HepG2 (cell line): ENCODE measurements around the gene SELENOH. TPM values are rescaled to one million over a fixed set of nuclear protein-coding genes. Genes with fewer than 3 reads are reported as not detected.

Experiments used
- FOXA3 ChIP-seq: IDR thresholded peaks from 2 replicates; pipeline ENCODE4 v1.6.1; 2016; ENCODE audit warnings: missing genetic modification reagents, missing compliant biosample characterization
- HNF4G ChIP-seq, 2 experiments: sonication (generic) in 1 of 2; formaldehyde crosslinking in 1 of 2; IDR thresholded peaks; 2 replicates each; pipeline versions ENCODE4 v1.4.0 to v1.6.1; 2011 to 2020; ENCODE audit warnings: borderline replicate concordance in 2 of 2, low read depth in 2 of 2, mild to moderate bottlenecking in 2 of 2, low read length in 1 of 2, missing genetic modification reagents in 1 of 2, moderate library complexity in 1 of 2
- HOXA3 ChIP-seq: sonication (generic); formaldehyde crosslinking; IDR thresholded peaks from 2 replicates; pipeline ENCODE4 v1.5.0; 2020; ENCODE audit warnings: missing genetic modification reagents
- NKX3-1 ChIP-seq: sonication (generic); formaldehyde crosslinking; IDR thresholded peaks from 2 replicates; pipeline ENCODE4 v1.5.0; 2020; ENCODE audit warnings: missing genetic modification reagents
- PATZ1 ChIP-seq: sonication (generic); formaldehyde crosslinking; IDR thresholded peaks from 2 replicates; pipeline ENCODE4 v1.4.0; 2020; ENCODE audit warnings: missing genetic modification reagents
- PCBP1 ChIP-seq: fragments of 200-400 bp; formaldehyde crosslinking; IDR thresholded peaks from 2 replicates; pipeline ENCODE4 v1.6.1; 2017; ENCODE audit warnings: mild to moderate bottlenecking, low read depth, low read length, borderline replicate concordance
- SP2 ChIP-seq: sonication (generic); formaldehyde crosslinking; IDR thresholded peaks from 2 replicates; pipeline ENCODE4 v1.5.1; 2020; ENCODE audit warnings: mild to moderate bottlenecking, missing genetic modification reagents
- TP53 ChIP-seq: sonication (generic); formaldehyde crosslinking; conservative IDR thresholded peaks from 2 replicates; pipeline ENCODE4 v1.4.0; 2020; ENCODE audit warnings: missing genetic modification reagents
- ZNF274 ChIP-seq: sonication (generic); formaldehyde crosslinking; IDR thresholded peaks from 2 replicates; pipeline ENCODE4 v1.5.1; 2020; ENCODE audit warnings: mild to moderate bottlenecking, missing genetic modification reagents
- ZNF75D ChIP-seq: sonication (generic); formaldehyde crosslinking; IDR thresholded peaks from 2 replicates; pipeline ENCODE4 v1.8.1; 2023; ENCODE audit warnings: missing genetic modification reagents, mild to moderate bottlenecking, borderline replicate concordance
- polyA plus RNA-seq, 8 experiments: library from polyadenylated mRNA; depleted of rRNA in 3 of 8; stranded (reverse) in 7 of 8; unstranded in 1 of 8; fragments of >200 nt; fragmentation: Illumina TruSeq in 4 of 8; extraction: Trizol in 4 of 8; gene quantifications; 2 replicates each; pipeline versions ENCODE4 v1.2.1 to v1.2.3, GENCODE V29; 2011 to 2016; ENCODE audit warnings: low read depth in 4 of 8, missing spikeins in 1 of 8, mixed read lengths in 1 of 8; ENCODE audit not compliant: insufficient read depth in 1 of 8
- total RNA-seq, 5 experiments: library from RNA; depleted of rRNA; stranded (reverse); fragments of >200 nt; fragmentation: Illumina TruSeq; extraction: Trizol; gene quantifications; 2 replicates each; pipeline ENCODE4 v1.2.3, GENCODE V29; 2016; ENCODE audit warnings: low read depth in 1 of 5
- TF ChIP-seq, protein P1 (sequence below): sonication (generic); formaldehyde crosslinking; IDR thresholded peaks from 2 replicates; pipeline ENCODE4 v1.5.0; 2020; ENCODE audit warnings: missing genetic modification reagents, mild to moderate bottlenecking, borderline replicate concordance
- TF ChIP-seq, protein P2 (sequence below): sonication (generic); formaldehyde crosslinking; IDR thresholded peaks from 2 replicates; pipeline ENCODE4 v1.4.0; 2020; ENCODE audit warnings: low read depth, missing genetic modification reagents
- TF ChIP-seq, protein P3 (sequence below): sonication (generic); formaldehyde crosslinking; IDR thresholded peaks from 2 replicates; pipeline ENCODE4 v1.4.0; 2020; ENCODE audit warnings: missing genetic modification reagents, mild to moderate bottlenecking, borderline replicate concordance
- TF ChIP-seq, protein P4 (sequence below): IDR thresholded peaks from 2 replicates; pipeline ENCODE4 v1.4.0; 2020; ENCODE audit warnings: mild to moderate bottlenecking, missing genetic modification reagents

The SELENOH gene
- total and polyA plus RNA-seq, 2 of the 13 experiments (the other 11 are each of a cell fraction or from before 2014, with no cell fraction given), result 27.2 to 77.4 TPM

DNA sequence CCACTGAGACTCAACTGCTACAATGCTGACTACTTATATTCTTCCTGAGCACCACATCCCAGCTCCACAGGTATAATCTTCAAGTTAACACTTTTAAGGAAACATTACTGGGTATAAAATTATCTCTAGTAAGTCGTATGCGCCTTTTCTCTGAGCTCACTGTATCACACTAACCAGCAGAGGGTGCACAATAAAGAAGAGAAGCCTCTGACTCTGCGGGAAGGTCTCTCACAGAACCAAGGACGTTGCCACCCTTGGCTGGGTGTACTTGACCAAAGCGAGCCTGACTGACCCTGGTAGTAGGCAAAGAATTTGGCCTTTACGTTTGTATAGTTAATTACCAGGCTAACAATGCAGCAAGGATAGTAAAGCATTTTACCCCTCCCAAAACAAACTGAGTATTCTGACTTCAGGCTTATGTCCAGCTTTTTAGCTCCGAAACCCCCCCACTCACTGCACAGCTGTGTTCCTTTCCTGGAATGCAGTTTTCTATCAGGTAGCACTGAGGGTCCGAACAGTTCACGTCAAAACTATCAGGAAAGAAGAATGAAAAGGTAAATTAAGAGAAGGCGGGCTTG lies 10.5 kb downstream of the SELENOH start, which contains the start of gene BTBD18 (continued):
- TF ChIP-seq PATZ1 (CRISPR knock-in tag) (no peak), TP53 (CRISPR knock-in tag) (no peak), HOXA3 (CRISPR knock-in tag) (no peak), SP2 (CRISPR knock-in tag) (no peak), ZNF75D (CRISPR knock-in tag) (no peak), FOXA3 (no peak), PCBP1 (no peak), NKX3-1 (CRISPR knock-in tag) (no peak), ZNF274 (CRISPR knock-in tag) (no peak), HNF4G (IDR thresholded peaks at IDR 0.05; ENCODE audit: borderline replicate concordance, low read depth, low read length) (no peak), HNF4G (CRISPR knock-in tag; IDR thresholded peaks at IDR 0.05; ENCODE audit: borderline replicate concordance, low read depth) (no peak)
- TF ChIP-seq, protein P1, sequence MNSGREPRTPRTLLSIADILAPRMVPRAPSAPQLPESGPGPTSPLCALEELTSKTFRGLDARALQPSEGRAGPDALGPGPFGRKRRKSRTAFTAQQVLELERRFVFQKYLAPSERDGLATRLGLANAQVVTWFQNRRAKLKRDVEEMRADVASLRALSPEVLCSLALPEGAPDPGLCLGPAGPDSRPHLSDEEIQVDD (CRISPR knock-in tag), result no peak
- TF ChIP-seq, protein P2, sequence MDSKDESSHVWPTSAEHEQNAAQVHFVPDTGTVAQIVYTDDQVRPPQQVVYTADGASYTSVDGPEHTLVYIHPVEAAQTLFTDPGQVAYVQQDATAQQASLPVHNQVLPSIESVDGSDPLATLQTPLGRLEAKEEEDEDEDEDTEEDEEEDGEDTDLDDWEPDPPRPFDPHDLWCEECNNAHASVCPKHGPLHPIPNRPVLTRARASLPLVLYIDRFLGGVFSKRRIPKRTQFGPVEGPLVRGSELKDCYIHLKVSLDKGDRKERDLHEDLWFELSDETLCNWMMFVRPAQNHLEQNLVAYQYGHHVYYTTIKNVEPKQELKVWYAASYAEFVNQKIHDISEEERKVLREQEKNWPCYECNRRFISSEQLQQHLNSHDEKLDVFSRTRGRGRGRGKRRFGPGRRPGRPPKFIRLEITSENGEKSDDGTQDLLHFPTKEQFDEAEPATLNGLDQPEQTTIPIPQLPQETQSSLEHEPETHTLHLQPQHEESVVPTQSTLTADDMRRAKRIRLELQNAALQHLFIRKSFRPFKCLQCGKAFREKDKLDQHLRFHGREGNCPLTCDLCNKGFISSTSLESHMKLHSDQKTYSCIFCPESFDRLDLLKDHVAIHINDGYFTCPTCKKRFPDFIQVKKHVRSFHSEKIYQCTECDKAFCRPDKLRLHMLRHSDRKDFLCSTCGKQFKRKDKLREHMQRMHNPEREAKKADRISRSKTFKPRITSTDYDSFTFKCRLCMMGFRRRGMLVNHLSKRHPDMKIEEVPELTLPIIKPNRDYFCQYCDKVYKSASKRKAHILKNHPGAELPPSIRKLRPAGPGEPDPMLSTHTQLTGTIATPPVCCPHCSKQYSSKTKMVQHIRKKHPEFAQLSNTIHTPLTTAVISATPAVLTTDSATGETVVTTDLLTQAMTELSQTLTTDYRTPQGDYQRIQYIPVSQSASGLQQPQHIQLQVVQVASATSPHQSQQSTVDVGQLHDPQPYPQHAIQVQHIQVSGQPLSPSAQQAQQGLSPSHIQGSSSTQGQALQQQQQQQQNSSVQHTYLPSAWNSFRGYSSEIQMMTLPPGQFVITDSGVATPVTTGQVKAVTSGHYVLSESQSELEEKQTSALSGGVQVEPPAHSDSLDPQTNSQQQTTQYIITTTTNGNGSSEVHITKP (CRISPR knock-in tag), result 0 out of 2 replicates have a peak, but pooled peaks have one; percentile 16
- TF ChIP-seq, protein P3, sequence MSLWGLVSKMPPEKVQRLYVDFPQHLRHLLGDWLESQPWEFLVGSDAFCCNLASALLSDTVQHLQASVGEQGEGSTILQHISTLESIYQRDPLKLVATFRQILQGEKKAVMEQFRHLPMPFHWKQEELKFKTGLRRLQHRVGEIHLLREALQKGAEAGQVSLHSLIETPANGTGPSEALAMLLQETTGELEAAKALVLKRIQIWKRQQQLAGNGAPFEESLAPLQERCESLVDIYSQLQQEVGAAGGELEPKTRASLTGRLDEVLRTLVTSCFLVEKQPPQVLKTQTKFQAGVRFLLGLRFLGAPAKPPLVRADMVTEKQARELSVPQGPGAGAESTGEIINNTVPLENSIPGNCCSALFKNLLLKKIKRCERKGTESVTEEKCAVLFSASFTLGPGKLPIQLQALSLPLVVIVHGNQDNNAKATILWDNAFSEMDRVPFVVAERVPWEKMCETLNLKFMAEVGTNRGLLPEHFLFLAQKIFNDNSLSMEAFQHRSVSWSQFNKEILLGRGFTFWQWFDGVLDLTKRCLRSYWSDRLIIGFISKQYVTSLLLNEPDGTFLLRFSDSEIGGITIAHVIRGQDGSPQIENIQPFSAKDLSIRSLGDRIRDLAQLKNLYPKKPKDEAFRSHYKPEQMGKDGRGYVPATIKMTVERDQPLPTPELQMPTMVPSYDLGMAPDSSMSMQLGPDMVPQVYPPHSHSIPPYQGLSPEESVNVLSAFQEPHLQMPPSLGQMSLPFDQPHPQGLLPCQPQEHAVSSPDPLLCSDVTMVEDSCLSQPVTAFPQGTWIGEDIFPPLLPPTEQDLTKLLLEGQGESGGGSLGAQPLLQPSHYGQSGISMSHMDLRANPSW, result no peak
- TF ChIP-seq, protein P4, sequence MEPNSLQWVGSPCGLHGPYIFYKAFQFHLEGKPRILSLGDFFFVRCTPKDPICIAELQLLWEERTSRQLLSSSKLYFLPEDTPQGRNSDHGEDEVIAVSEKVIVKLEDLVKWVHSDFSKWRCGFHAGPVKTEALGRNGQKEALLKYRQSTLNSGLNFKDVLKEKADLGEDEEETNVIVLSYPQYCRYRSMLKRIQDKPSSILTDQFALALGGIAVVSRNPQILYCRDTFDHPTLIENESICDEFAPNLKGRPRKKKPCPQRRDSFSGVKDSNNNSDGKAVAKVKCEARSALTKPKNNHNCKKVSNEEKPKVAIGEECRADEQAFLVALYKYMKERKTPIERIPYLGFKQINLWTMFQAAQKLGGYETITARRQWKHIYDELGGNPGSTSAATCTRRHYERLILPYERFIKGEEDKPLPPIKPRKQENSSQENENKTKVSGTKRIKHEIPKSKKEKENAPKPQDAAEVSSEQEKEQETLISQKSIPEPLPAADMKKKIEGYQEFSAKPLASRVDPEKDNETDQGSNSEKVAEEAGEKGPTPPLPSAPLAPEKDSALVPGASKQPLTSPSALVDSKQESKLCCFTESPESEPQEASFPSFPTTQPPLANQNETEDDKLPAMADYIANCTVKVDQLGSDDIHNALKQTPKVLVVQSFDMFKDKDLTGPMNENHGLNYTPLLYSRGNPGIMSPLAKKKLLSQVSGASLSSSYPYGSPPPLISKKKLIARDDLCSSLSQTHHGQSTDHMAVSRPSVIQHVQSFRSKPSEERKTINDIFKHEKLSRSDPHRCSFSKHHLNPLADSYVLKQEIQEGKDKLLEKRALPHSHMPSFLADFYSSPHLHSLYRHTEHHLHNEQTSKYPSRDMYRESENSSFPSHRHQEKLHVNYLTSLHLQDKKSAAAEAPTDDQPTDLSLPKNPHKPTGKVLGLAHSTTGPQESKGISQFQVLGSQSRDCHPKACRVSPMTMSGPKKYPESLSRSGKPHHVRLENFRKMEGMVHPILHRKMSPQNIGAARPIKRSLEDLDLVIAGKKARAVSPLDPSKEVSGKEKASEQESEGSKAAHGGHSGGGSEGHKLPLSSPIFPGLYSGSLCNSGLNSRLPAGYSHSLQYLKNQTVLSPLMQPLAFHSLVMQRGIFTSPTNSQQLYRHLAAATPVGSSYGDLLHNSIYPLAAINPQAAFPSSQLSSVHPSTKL (CRISPR knock-in tag), result peak; percentile 44; the same call in 1 of the 2 replicates
